HCT116 (cell line): ENCODE results near the gene GANAB. TPM values are rescaled to one million over a fixed set of nuclear protein-coding genes. Genes with fewer than 3 reads are reported as not detected.

Source experiments
- ATAC-seq: fragments of 200-7000 bp; cut with Tn5 transposase; 2 replicates; pipeline ENCODE4 v1.9.1; 2020; ENCODE audit warnings: mild to moderate bottlenecking, moderate library complexity
- BruUV-seq: library from RNA; stranded (reverse); fragments of 400-500 nt; replicated peaks from 2 replicates; lab custom pipeline; 2021; lab: Mats Ljungman, UMichigan
- CTCF ChIA-PET: fragments of 300-600 bp; sonication (Branson Sonifier 250); formaldehyde crosslinking; loops from one replicate; lab custom pipeline; 2021; ENCODE audit warnings: antibody characterized with exemption; lab: Charles Lee
- POLR2A ChIA-PET: fragments of 300-600, 350-600 bp; sonication (Branson Sonifier 250); formaldehyde crosslinking; loops from one replicate; lab custom pipeline; 2021; ENCODE audit warnings: antibody characterized with exemption; lab: Charles Lee
- RAD21 ChIA-PET, 2 experiments: fragments of 300-600 bp; sonication (Branson Sonifier 250); formaldehyde crosslinking; loops; one replicate each; lab custom pipeline; 2023; ENCODE audit warnings: low total read pairs in 2 of 2; ENCODE audit not compliant: uncharacterized antibody in 2 of 2, unreplicated experiment in 2 of 2, low non-redundant PET in 1 of 2; lab: Charles Lee
- DNase-seq: peaks from one replicate; pipeline ENCODE4 v3.0.0-alpha.2; 2010; ENCODE audit warnings: low read depth, low spot score
- H2AFZ ChIP-seq: fragments of 200-600 bp; shearing (Covaris generic), sonication (generic); 2 replicates; pipeline ENCODE4 v1.6.1; 2017; ENCODE audit warnings: low read depth, mixed run types, mixed read lengths, antibody characterized with exemption, low read length; ENCODE audit not compliant: poor library complexity, severe bottlenecking
- H3K27ac ChIP-seq: 2 replicates; pipeline ENCODE4 v1.5.1; 2012; ENCODE audit warnings: low read depth, low read length
- H3K27me3 ChIP-seq: fragments of 200-600 bp; sonication (generic); 2 replicates; pipeline ENCODE4 v1.6.1; 2016; ENCODE audit warnings: mixed run types, low read length, mixed read lengths; ENCODE audit not compliant: insufficient read depth
- H3K36me3 ChIP-seq, 2 experiments: fragments of 200-500 bp in 1 of 2; fragments of 200-600 bp in 1 of 2; sonication (Bioruptor generic) in 1 of 2; sonication (generic) in 1 of 2; 2 replicates each; pipeline versions ENCODE4 v1.5.1 to v1.6.1; 2014 to 2016; ENCODE audit warnings: low read length in 2 of 2, inconsistent platforms in 1 of 2, mixed read lengths in 1 of 2, mixed run types in 1 of 2; ENCODE audit not compliant: insufficient read depth in 2 of 2, control insufficient read depth in 1 of 2
- H3K4me1 ChIP-seq, 2 experiments: fragments of 200-600 bp in 1 of 2; sonication (generic) in 1 of 2; 2 replicates each; pipeline versions ENCODE4 v1.5.1 to v1.6.1; 2012 to 2017; ENCODE audit warnings: low read length in 2 of 2, inconsistent platforms in 1 of 2, mild to moderate bottlenecking in 1 of 2, mixed read lengths in 1 of 2, mixed run types in 1 of 2, moderate library complexity in 1 of 2; ENCODE audit not compliant: insufficient read depth in 2 of 2, control insufficient read depth in 1 of 2
- H3K4me2 ChIP-seq: fragments of 200-600 bp; sonication (generic); 2 replicates; pipeline ENCODE4 v1.6.1; 2017; ENCODE audit warnings: mixed run types, low read length, mixed read lengths
- H3K4me3 ChIP-seq, 2 experiments: fragments of 200-600 bp in 1 of 2; sonication (generic) in 1 of 2; replicated peaks in 1 of 2; 2 replicates each; pipeline ENCODE4 v1.5.1; 2011 to 2016; ENCODE audit warnings: low read length in 2 of 2, control low read depth in 1 of 2, low read depth in 1 of 2, mild to moderate bottlenecking in 1 of 2, mixed read lengths in 1 of 2, mixed run types in 1 of 2
- H3K79me2 ChIP-seq: fragments of 200-600 bp; sonication (generic); 2 replicates; pipeline ENCODE4 v1.6.1; 2017; ENCODE audit warnings: mild to moderate bottlenecking, mixed run types, low read length, moderate library complexity, mixed read lengths; ENCODE audit not compliant: insufficient read depth
- H3K9ac ChIP-seq: fragments of 200-600 bp; sonication (generic); 2 replicates; pipeline ENCODE4 v1.6.1; 2016; ENCODE audit warnings: low read length, mixed read lengths
- H3K9me2 ChIP-seq: fragments of 200-600 bp; sonication (generic), shearing (Covaris generic); 2 replicates; pipeline ENCODE4 v1.6.1; 2017; ENCODE audit warnings: mixed run types, mild to moderate bottlenecking, moderate library complexity; ENCODE audit not compliant: insufficient read depth
- H3K9me3 ChIP-seq, 2 experiments: fragments of 200-500 bp in 1 of 2; fragments of 200-600 bp in 1 of 2; sonication (Bioruptor generic) in 1 of 2; sonication (generic) in 1 of 2; 2 replicates each; pipeline ENCODE4 v1.6.1; 2014 to 2017; ENCODE audit warnings: low read length in 2 of 2, mixed read lengths in 2 of 2, inconsistent platforms in 1 of 2, low read depth in 1 of 2, mild to moderate bottlenecking in 1 of 2, mixed run types in 1 of 2, moderate library complexity in 1 of 2; ENCODE audit not compliant: control insufficient read depth in 1 of 2, insufficient read depth in 1 of 2
- H4K20me1 ChIP-seq: fragments of 200-600 bp; sonication (generic), shearing (Covaris generic); 2 replicates; pipeline ENCODE4 v1.6.1; 2017; ENCODE audit warnings: mixed run types, mild to moderate bottlenecking, moderate library complexity; ENCODE audit not compliant: insufficient read depth
- CBX3 ChIP-seq: IDR thresholded peaks from 2 replicates; pipeline ENCODE4 v1.6.1; 2012; ENCODE audit warnings: low read depth
- EGR1 ChIP-seq: IDR thresholded peaks from 2 replicates; pipeline ENCODE4 v1.6.1; 2012; ENCODE audit warnings: low read depth
- ELF1 ChIP-seq: IDR thresholded peaks from 2 replicates; pipeline ENCODE4 v1.6.1; 2012; ENCODE audit warnings: low read depth, borderline replicate concordance
- EZH2 ChIP-seq: fragments of 200-600 bp; sonication (generic); IDR thresholded peaks from 2 replicates; pipeline ENCODE4 v1.6.1; 2017; ENCODE audit warnings: antibody characterized with exemption, mixed run types
- FOSL1 ChIP-seq: IDR thresholded peaks from 2 replicates; pipeline ENCODE4 v1.6.1; 2012; ENCODE audit warnings: low read depth
- JUND ChIP-seq: IDR thresholded peaks from 2 replicates; pipeline ENCODE4 v1.6.1; 2012
- MAX ChIP-seq: IDR thresholded peaks from 2 replicates; pipeline ENCODE4 v1.6.1; 2012
- POLR2A ChIP-seq: IDR thresholded peaks from 2 replicates; pipeline ENCODE4 v1.7.0; 2011; ENCODE audit warnings: borderline replicate concordance; ENCODE audit not compliant: insufficient read depth, insufficient read length; ENCODE audit errors: extremely low read depth
- POLR2AphosphoS5 ChIP-seq: IDR thresholded peaks from 2 replicates; pipeline ENCODE4 v1.6.1; 2011; ENCODE audit warnings: mild to moderate bottlenecking, low read depth, low read length, moderate library complexity
- RAD21 ChIP-seq: IDR thresholded peaks from 2 replicates; pipeline ENCODE4 v1.6.1; 2012; ENCODE audit warnings: low read depth, mild to moderate bottlenecking
- REST ChIP-seq: IDR thresholded peaks from 2 replicates; pipeline ENCODE4 v1.6.1; 2012; ENCODE audit warnings: low read depth
- SIN3A ChIP-seq: IDR thresholded peaks from 2 replicates; pipeline ENCODE4 v1.6.1; 2012; ENCODE audit warnings: low read depth
- SP1 ChIP-seq: IDR thresholded peaks from 2 replicates; pipeline ENCODE4 v1.6.1; 2012; ENCODE audit warnings: low read depth
- TCF7L2 ChIP-seq: IDR thresholded peaks from 2 replicates; pipeline ENCODE4 v1.7.0; 2011; ENCODE audit warnings: borderline replicate concordance, inconsistent platforms; ENCODE audit not compliant: insufficient read depth, insufficient read length; ENCODE audit errors: extremely low read depth
- YY1 ChIP-seq: IDR thresholded peaks from 2 replicates; pipeline ENCODE4 v1.6.1; 2011; ENCODE audit warnings: low read length, low read depth, moderate library complexity, mild to moderate bottlenecking; ENCODE audit not compliant: insufficient replicate concordance; ENCODE audit errors: extremely low read depth
- ZBTB33 ChIP-seq: IDR thresholded peaks from 2 replicates; pipeline ENCODE4 v1.6.1; 2011; ENCODE audit warnings: mild to moderate bottlenecking, low read length, moderate library complexity; ENCODE audit not compliant: insufficient replicate concordance; ENCODE audit errors: extremely low read depth
- ZFX ChIP-seq: fragments of 450-650 bp; IDR thresholded peaks from 2 replicates; pipeline ENCODE4 v1.6.1; 2017
- ZNF274 ChIP-seq: fragments of 200-500 bp; sonication (Bioruptor generic); IDR thresholded peaks from 2 replicates; pipeline ENCODE4 v1.6.1; 2014; ENCODE audit warnings: mild to moderate bottlenecking, low read depth, low read length, inconsistent platforms
- intact Hi-C: fragments of 100-400 bp; cut with micrococcal nuclease; formaldehyde crosslinking; loops from 2 replicates; pipeline ENCODE4 v1.10.0; 2022
- total RNA-seq: library from RNA; stranded (reverse); gene quantifications from one replicate; pipeline ENCODE4 v1.2.1, GENCODE V29; 2021; ENCODE audit not compliant: unreplicated experiment

Gene GANAB
- total RNA-seq, 1 experiment from 2014 or later, result 410 TPM

- BruUV-seq, result no TSS peak
- Histone ChIP-seq H3K4me1 (peaks cover 12 to 20% of the 10 kb centered on the region in 2 experiments), H4K20me1 (no peaks in the 10 kb centered on the region), H2AFZ (no peak within 1 kb of the TSS), H3K4me2 (peak within 1 kb of the TSS; percentile 87), H3K9me2 (no peaks in the 10 kb centered on the region)
- ATAC-seq, result peak; percentile 96
- POLR2A ChIA-PET, result interaction anchor here (0.8 to 3.0 kb wide), 13 partner anchors 9 to 219 kb away, joined by 3 to 19 read pairs (median 4); partner anchors contain the start of genes C11orf98, CSKMT, EML3 and GANAB
- TF ChIP-seq POLR2A, result peak; percentile 55
- peak; percentile 61 for TF ChIP-seq TCF7L2
- peak; percentile 86 for TF ChIP-seq SP1
- TF ChIP-seq EGR1, result peak; percentile 71
- TF ChIP-seq REST, result no peak
- no peak for TF ChIP-seq EZH2
- TF ChIP-seq JUND, result peak; percentile 60
- TF ChIP-seq MAX, result peak; percentile 99
- TF ChIP-seq ZBTB33, result peak; percentile 58
- peak; percentile 89; the same call in 1 of the 2 replicates for TF ChIP-seq CBX3
- no peak for TF ChIP-seq FOSL1
- peak; percentile 88; the same call in 1 of the 2 replicates for TF ChIP-seq ELF1
- peak; percentile 99 for TF ChIP-seq SIN3A
- peak; percentile 92 for TF ChIP-seq POLR2AphosphoS5
- TF ChIP-seq YY1, result peak; percentile 61
- peak; percentile 77 for TF ChIP-seq ZFX
- TF ChIP-seq ZNF274, result no peak
- no peak for TF ChIP-seq RAD21
- TF ChIP-seq, all 23 proteins: peak for 13
- H3K36me3 ChIP-seq, result peaks cover 14 to 18% of the 10 kb centered on the region in 2 experiments; a peak in 3 of 4 replicates
- CTCF ChIA-PET, result interaction anchor here (1.0 to 3.0 kb wide), 5 partner anchors 10 to 227 kb away, joined by 4 to 16 read pairs (median 8); partner anchors contain the start of genes EML3, MTA2, ROM1 and TUT1
- H3K9me3 ChIP-seq, result no peaks in the 10 kb centered on the region
- H3K79me2 ChIP-seq, result peaks cover 15% of the 10 kb centered on the region
- RAD21 ChIA-PET, result interaction anchor here (0.6 to 1.1 kb wide), 2 partner anchors 20 to 200 kb away, joined by 3 to 5 read pairs; partner anchors contain the start of gene MTA2 (in 1 of the 2)
- DNase-seq, result peak; percentile 99
- H3K27ac ChIP-seq, result peak within 1 kb of the TSS; percentile 75
- peak within 1 kb of the TSS; percentile 96 to 98 for H3K4me3 ChIP-seq
- intact Hi-C loops, result no loop called here
- peak within 1 kb of the TSS; percentile 94 for H3K9ac ChIP-seq
- no peaks in the 10 kb centered on the region for H3K27me3 ChIP-seq
Measured at GRCh38 chr11:62621567-62622470, 24.6 kb downstream of the GANAB start, which contains the start of gene B3GAT3. TSS of gene B3GAT3 (minus strand) at chr11:62621986. CDS start at chr11:62621947, 39 bp downstream.
